Breast epithelium (tissue), 3 donors: ENCODE data around the gene CDK5RAP2.

Source experiments
- POLR2A ChIP-seq: fragments of 450-650 bp; IDR thresholded peaks from one replicate; pipeline ENCODE4 v1.6.1; 2016; ENCODE audit warnings: antibody characterized with exemption, mild to moderate bottlenecking, moderate library complexity
- TF ChIP-seq, protein P1 (sequence below), 3 donors: fragments of 450-650 bp; IDR thresholded peaks; one replicate each; pipeline ENCODE4 v1.5.1; 2016 to 2017; ENCODE audit warnings: antibody characterized with exemption in 3 of 3, mild to moderate bottlenecking in 3 of 3, moderate library complexity in 3 of 3

DNA sequence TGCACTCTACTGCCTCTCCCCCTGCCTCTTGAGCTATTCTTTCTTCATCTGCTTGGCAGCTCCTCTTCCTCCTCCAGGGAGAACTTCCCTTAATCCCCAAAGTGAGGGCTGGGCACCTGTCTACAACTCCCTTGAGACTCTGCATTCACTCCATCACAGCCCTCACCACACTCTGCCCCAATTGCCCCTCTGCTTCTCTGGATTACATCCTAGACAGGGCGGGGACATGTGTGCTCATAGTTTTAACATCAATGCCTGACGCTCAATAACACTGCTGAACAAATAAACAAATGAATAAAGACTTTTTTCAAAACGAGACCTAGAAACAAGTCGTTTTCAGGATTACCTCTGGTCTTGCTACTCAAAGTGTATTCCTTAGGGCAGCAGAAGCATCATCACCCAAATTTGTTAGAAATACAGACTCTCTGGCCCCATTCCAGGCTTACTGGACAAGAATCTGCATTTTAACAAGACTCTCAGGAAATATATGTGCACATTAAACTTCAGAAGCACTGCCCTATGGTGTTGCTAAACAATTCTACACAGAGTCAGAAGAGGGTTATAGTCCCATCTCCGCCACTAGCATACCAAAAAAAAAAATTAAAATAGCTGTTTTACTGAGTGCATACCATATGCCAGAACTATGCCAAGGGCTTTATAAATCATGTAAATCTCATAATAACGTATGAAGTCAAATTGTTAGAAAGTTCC lies 115.6 kb downstream of the CDK5RAP2 start:
- TF ChIP-seq POLR2A, result no peak
- TF ChIP-seq, protein P1, sequence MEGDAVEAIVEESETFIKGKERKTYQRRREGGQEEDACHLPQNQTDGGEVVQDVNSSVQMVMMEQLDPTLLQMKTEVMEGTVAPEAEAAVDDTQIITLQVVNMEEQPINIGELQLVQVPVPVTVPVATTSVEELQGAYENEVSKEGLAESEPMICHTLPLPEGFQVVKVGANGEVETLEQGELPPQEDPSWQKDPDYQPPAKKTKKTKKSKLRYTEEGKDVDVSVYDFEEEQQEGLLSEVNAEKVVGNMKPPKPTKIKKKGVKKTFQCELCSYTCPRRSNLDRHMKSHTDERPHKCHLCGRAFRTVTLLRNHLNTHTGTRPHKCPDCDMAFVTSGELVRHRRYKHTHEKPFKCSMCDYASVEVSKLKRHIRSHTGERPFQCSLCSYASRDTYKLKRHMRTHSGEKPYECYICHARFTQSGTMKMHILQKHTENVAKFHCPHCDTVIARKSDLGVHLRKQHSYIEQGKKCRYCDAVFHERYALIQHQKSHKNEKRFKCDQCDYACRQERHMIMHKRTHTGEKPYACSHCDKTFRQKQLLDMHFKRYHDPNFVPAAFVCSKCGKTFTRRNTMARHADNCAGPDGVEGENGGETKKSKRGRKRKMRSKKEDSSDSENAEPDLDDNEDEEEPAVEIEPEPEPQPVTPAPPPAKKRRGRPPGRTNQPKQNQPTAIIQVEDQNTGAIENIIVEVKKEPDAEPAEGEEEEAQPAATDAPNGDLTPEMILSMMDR (IDR thresholded peaks at IDR 0.05), result no peak
